ENCODE data around the gene ERICH4. TPM values are rescaled to one million over a fixed set of nuclear protein-coding genes. Genes with fewer than 3 reads are reported as not detected.

The ERICH4 gene
- total and polyA plus RNA-seq, 2 of the 8 experiments (the other 6 are each of a cell fraction or from before 2014, with no cell fraction given), result not detected

- DNase-seq (ENCODE audit: low read depth in 1 of 2, low spot score in 2 of 2) (no peak), FAIRE-seq (no peak)
- no peak overlapping the region for H2BK120ac ChIP-seq (replicated peaks; ENCODE audit: low read depth, low read length)
- H4K91ac ChIP-seq (replicated peaks; ENCODE audit: insufficient read length, low read length), result no peak overlapping the region
- TF ChIP-seq CHD2 (IDR thresholded peaks at IDR 0.05; ENCODE audit: low read length), result no peak
- no peak for TF ChIP-seq TCF12 (IDR thresholded peaks at IDR 0.05; ENCODE audit: low read depth, low read length)
- TF ChIP-seq NRF1 (IDR thresholded peaks at IDR 0.05; ENCODE audit: low read depth, low read length), result no peak
- no peak for TF ChIP-seq KDM5A (IDR thresholded peaks at IDR 0.05; ENCODE audit: low read length)
- no peak for TF ChIP-seq JUN (IDR thresholded peaks at IDR 0.05; ENCODE audit: low read depth, low read length)
- no peak for TF ChIP-seq RBBP5 (IDR thresholded peaks at IDR 0.05; ENCODE audit: borderline replicate concordance, low read depth, low read length)
- no peak for TF ChIP-seq BACH1 (IDR thresholded peaks at IDR 0.05; ENCODE audit: low read length)
- no peak for TF ChIP-seq KDM4A (IDR thresholded peaks at IDR 0.05; ENCODE audit: low read depth, low read length, severe bottlenecking)
- no peak for TF ChIP-seq RXRA (IDR thresholded peaks at IDR 0.05; ENCODE audit: insufficient read depth, low read depth, low read length)
- TF ChIP-seq HDAC6 (IDR thresholded peaks at IDR 0.05; ENCODE audit: low read depth, low read length), result no peak
- TF ChIP-seq CREB1 (IDR thresholded peaks at IDR 0.05), result no peak
- no peak for TF ChIP-seq PHF8 (conservative IDR thresholded peaks at IDR 0.05; ENCODE audit: low read depth, low read length)
- H4K20me1 ChIP-seq (replicated peaks in 1 of 2; ENCODE audit: control insufficient read depth in 1 of 2, insufficient read depth in 2 of 2, low read length in 2 of 2), result peaks cover 0 to 15% of the 10 kb centered on the region in 2 experiments
- no peak overlapping the region for H4K8ac ChIP-seq (ENCODE audit: extremely low read depth, insufficient read depth, low read length)
- no peak overlapping the region for H3K4ac ChIP-seq (replicated peaks; ENCODE audit: insufficient read length, low read depth, low read length)
- H3K79me1 ChIP-seq (ENCODE audit: low read depth, low read length), result no peaks in the 10 kb centered on the region
- H3K18ac ChIP-seq (ENCODE audit: extremely low read depth, low read length), result no peak overlapping the region
- H3K9me3 ChIP-seq (ENCODE audit: insufficient read depth in 2 of 2, low read depth in 1 of 2, low read length in 1 of 2), result no peaks in the 10 kb centered on the region
- WGBS, 2 experiments (ENCODE audit: extremely low coverage in 1 of 2, insufficient coverage in 1 of 2, insufficient read length in 1 of 2, insufficient replicate concordance in 2 of 2, low coverage in 1 of 2, low lambda C conversion rate in 2 of 2, missing lambda C conversion rate in 1 of 2), result 82% methylated on average over 6 of the region's 6 CpGs; no CpG with 5 or more reads in 1 of the 2 experiments
- ChIA-PET CTCF (ENCODE audit: partially characterized antibody) (interaction anchor here (0.6 to 4.1 kb wide), 14 partner anchors 8 to 606 kb away, joined by 3 to 21 read pairs (median 4); partner anchors contain the start of gene DMAC2), POLR2A (ENCODE audit: partially characterized antibody) (interaction anchor here (1.1 to 1.7 kb wide), 6 partner anchors 9 to 165 kb away, joined by 3 to 12 read pairs (median 4); partner anchors contain the start of genes B9D2 and DMAC2)
- H3K23me2 ChIP-seq (ENCODE audit: low read depth, low read length), result peaks cover 13% of the 10 kb centered on the region
- no peak overlapping the region for H3K56ac ChIP-seq (replicated peaks; ENCODE audit: insufficient read length, low read depth, low read length)
- no peak overlapping the region for H3K27ac ChIP-seq (ENCODE audit: low read depth, low read length)
- H3K79me2 ChIP-seq (ENCODE audit: control insufficient read depth in 1 of 2, insufficient read depth in 2 of 2, low read length in 2 of 2), result no peaks in the 10 kb centered on the region
- no peak overlapping the region for H3K4me2 ChIP-seq (ENCODE audit: insufficient read depth in 1 of 2, low read depth in 2 of 2, low read length in 2 of 2)
- H2AK5ac ChIP-seq (ENCODE audit: low read depth, low read length), result no peak overlapping the region
- no peak overlapping the region for H2AFZ ChIP-seq (ENCODE audit: low read length)
- H2BK5ac ChIP-seq (ENCODE audit: low read depth, low read length), result no peak overlapping the region
- no peak overlapping the region for H2BK15ac ChIP-seq (ENCODE audit: low read length)
- H3K23ac ChIP-seq (ENCODE audit: insufficient read length), result no peak overlapping the region
- no peak overlapping the region for H3K14ac ChIP-seq (ENCODE audit: insufficient read length)
- peaks cover 9 to 20% (median 18%) of the 10 kb centered on the region in 4 experiments; a peak in 7 of 8 replicates for H3K36me3 ChIP-seq (ENCODE audit: control insufficient read depth in 2 of 4, insufficient read depth in 4 of 4, low read length in 3 of 4)
- no peaks in the 10 kb centered on the region for H3K27me3 ChIP-seq (replicated peaks in 1 of 4; ENCODE audit: control insufficient read depth in 3 of 4, extremely low read depth in 1 of 4, insufficient read depth in 3 of 4, low read length in 3 of 4)
- no peak overlapping the region for H3K4me3 ChIP-seq (ENCODE audit: extremely low read depth in 1 of 4, insufficient read depth in 2 of 4, low read depth in 3 of 4, low read length in 4 of 4)
- H3K4me1 ChIP-seq (replicated peaks in 1 of 4; ENCODE audit: control insufficient read depth in 3 of 4, insufficient read depth in 4 of 4, low read length in 3 of 4), result peaks cover 0 to 18% (median 4%) of the 10 kb centered on the region in 4 experiments; a peak in 5 of 7 replicates
- no peak overlapping the region for H3K9ac ChIP-seq (replicated peaks in 1 of 4; ENCODE audit: extremely low read depth in 1 of 4, low read depth in 3 of 4, low read length in 3 of 4)
- H4K5ac ChIP-seq (ENCODE audit: insufficient read length, low read depth, low read length), result no peak overlapping the region
- H2BK12ac ChIP-seq (ENCODE audit: low read depth, low read length), result no peak overlapping the region
- no peak overlapping the region for H2BK20ac ChIP-seq (ENCODE audit: low read length)
Measured at GRCh38 chr19:41430922-41431321, 12.0 kb upstream of the ERICH4 start.
